Activated B cell treated with CpG ODN at 0.5 μM for 24 hours (primary cell): Measurements from ENCODE around the gene SNED1. TPM values are rescaled to one million over a fixed set of nuclear protein-coding genes. Genes with fewer than 3 reads are reported as not detected.

Source experiments
- ATAC-seq: fragments of 200-7000 bp; cut with Tn5 transposase; one replicate; pipeline ENCODE4 v1.10.0; 2021; ENCODE audit warnings: low read depth, mild to moderate bottlenecking, moderate library complexity
- CTCF ChIA-PET: fragments of 350-600 bp; sonication (Branson Sonifier 250); formaldehyde crosslinking; loops from one replicate; lab custom pipeline; 2021; ENCODE audit warnings: antibody characterized with exemption; lab: Charles Lee
- POLR2A ChIA-PET: fragments of 350-600 bp; sonication (Branson Sonifier 250); formaldehyde crosslinking; loops from one replicate; lab custom pipeline; 2021; ENCODE audit warnings: antibody characterized with exemption; lab: Charles Lee
- DNase-seq: peaks from one replicate; pipeline ENCODE4 v3.0.0; 2022
- H3K27ac Mint-ChIP-seq: one replicate; pipeline ENCODE4 v1.8.0; 2020; ENCODE audit warnings: mixed read lengths
- H3K27me3 Mint-ChIP-seq: one replicate; pipeline ENCODE4 v1.8.0; 2021; ENCODE audit warnings: mixed read lengths
- H3K36me3 Mint-ChIP-seq: one replicate; pipeline ENCODE4 v1.8.0; 2021; ENCODE audit warnings: low read depth, mixed read lengths
- H3K4me1 Mint-ChIP-seq: one replicate; pipeline ENCODE4 v1.8.0; 2021; ENCODE audit warnings: mixed read lengths
- H3K4me3 Mint-ChIP-seq: one replicate; pipeline ENCODE4 v1.8.0; 2020; ENCODE audit warnings: mild to moderate bottlenecking, mixed read lengths
- H3K9me3 Mint-ChIP-seq: one replicate; pipeline ENCODE4 v1.8.0; 2020; ENCODE audit warnings: mixed read lengths
- intact Hi-C: fragments of 100-400 bp; cut with micrococcal nuclease; formaldehyde crosslinking; loops from one replicate; pipeline ENCODE4 v1.15.1; 2024
- total RNA-seq: library from RNA; stranded (reverse); gene quantifications from 2 replicates; pipeline ENCODE4 v1.2.3, GENCODE V29; 2022
- TF ChIP-seq, protein P1 (sequence below): fragments of 200-600 bp; IDR thresholded peaks from one replicate; pipeline ENCODE4 v1.8.0; 2022; ENCODE audit warnings: antibody characterized with exemption, mild to moderate bottlenecking

The SNED1 gene
- total RNA-seq, 1 donor from 2014 or later = 59.8 TPM

DNA sequence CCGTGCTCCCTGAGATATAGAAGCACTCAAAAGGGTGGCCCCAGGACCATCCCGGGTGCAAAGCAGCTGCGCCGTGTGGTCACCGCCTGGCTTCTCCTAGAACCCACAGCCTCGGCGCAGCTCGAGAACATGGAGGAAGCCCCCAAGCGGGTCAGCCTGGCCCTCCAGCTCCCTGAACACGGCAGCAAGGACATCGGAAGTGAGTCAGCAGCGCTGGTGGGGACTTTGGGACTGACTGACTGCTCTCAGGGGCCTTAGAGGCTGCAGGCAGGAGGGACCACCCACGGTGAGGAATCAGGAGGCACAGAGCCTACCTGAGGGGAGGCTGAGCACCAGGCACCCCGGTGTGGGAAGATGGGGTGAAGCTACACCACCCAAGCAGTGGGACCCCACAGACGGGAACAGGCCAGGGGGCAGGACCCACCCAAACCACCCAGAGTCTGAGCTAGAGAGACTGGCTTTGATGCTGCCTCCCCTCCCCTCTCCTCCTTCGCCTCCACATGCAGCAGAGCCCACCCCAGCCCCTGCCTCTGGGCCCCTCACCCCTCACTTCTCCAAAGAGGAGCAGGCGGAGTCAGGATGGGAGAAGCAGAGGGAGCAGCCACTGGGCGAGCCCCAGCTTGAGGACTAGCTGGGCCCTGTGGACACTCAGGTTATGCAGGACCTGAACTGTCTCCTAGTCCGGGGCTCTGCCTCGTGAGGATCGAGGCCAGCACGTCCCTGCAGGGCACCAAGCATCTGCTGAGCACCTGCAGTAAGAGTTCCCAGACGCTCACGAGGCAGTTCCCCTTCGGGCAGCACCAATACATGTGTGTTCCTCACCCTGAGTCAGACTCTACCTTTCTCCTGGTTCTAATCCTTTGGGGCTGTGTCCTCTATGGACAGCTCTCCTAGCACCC, 75.0 kb downstream of the SNED1 start:
- POLR2A ChIA-PET = interaction anchor here (1.3 kb wide), 1 partner anchor 76 kb away, joined by 3 read pairs; the partner anchor contains the start of gene PASK
- DNase-seq = no peak
- no peak overlapping the region for H3K27ac Mint-ChIP-seq
- intact Hi-C loops = loop anchor here (10.0 kb wide), 1 partner anchor 541 kb away; no protein-coding TSS in a partner anchor
- H3K36me3 Mint-ChIP-seq = peaks cover 27% of the 10 kb centered on the region
- H3K9me3 Mint-ChIP-seq = no peaks in the 10 kb centered on the region
- H3K27me3 Mint-ChIP-seq = no peaks in the 10 kb centered on the region
- TF ChIP-seq, protein P1, sequence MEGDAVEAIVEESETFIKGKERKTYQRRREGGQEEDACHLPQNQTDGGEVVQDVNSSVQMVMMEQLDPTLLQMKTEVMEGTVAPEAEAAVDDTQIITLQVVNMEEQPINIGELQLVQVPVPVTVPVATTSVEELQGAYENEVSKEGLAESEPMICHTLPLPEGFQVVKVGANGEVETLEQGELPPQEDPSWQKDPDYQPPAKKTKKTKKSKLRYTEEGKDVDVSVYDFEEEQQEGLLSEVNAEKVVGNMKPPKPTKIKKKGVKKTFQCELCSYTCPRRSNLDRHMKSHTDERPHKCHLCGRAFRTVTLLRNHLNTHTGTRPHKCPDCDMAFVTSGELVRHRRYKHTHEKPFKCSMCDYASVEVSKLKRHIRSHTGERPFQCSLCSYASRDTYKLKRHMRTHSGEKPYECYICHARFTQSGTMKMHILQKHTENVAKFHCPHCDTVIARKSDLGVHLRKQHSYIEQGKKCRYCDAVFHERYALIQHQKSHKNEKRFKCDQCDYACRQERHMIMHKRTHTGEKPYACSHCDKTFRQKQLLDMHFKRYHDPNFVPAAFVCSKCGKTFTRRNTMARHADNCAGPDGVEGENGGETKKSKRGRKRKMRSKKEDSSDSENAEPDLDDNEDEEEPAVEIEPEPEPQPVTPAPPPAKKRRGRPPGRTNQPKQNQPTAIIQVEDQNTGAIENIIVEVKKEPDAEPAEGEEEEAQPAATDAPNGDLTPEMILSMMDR = no peak
- CTCF ChIA-PET = interaction anchor here (1.0 kb wide), 1 partner anchor 90 kb away, joined by 3 read pairs; no protein-coding TSS in a partner anchor
- peaks cover 3% of the 10 kb centered on the region for H3K4me1 Mint-ChIP-seq
- ATAC-seq = no peak
- no peak overlapping the region for H3K4me3 Mint-ChIP-seq

DNA sequence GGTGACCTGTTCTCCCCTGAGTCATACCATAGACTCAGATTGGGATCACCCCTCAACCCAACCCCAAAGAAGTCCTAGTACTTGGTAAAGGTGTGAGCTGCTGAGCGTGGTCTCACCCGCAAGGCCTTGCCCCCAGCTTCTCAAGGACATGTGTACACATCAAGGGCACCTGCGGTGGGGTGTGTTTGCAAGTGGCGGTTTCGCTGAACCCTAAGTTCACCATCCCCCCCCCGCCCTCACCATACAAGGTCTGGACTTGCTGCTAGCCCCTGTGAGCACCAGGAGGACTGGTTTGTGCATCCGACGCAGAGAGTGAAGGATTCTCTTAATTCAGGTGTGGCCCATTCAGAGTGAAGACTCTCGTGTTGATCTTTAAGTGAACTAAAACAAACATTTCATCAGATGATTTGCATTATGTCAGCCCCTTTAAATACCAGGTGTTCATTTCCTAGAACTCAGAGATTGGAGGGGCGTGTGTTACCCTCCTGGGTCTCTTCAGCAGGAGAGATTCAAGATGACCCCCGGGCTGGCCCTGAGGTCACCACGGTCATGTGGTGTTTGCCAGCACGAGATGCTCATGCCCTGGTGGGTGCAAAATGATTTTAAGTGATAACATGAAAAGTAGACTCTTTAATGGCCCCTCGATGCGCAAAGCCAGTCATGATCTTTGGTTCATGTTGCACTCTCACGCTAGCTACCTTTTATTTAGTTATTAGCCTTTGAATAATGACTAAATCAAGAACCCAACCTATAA, 75.8 kb downstream of the SNED1 start:
- peaks cover 23% of the 10 kb centered on the region for H3K36me3 Mint-ChIP-seq
- peaks cover 5% of the 10 kb centered on the region for H3K4me1 Mint-ChIP-seq
- intact Hi-C loops = loop anchor here (10.0 kb wide), 1 partner anchor 541 kb away; no protein-coding TSS in a partner anchor
- H3K27me3 Mint-ChIP-seq = no peaks in the 10 kb centered on the region
- TF ChIP-seq, protein P1 = no peak
- ChIA-PET CTCF (no interaction called here), POLR2A (interaction anchor here (0.5 to 1.3 kb wide), 2 partner anchors 75 to 88 kb away, joined by 3 read pairs; partner anchors contain the start of gene PASK)
- H3K4me3 Mint-ChIP-seq = no peak overlapping the region
- ATAC-seq = no peak
- DNase-seq = no peak
- no peaks in the 10 kb centered on the region for H3K9me3 Mint-ChIP-seq
- no peak overlapping the region for H3K27ac Mint-ChIP-seq

DNA sequence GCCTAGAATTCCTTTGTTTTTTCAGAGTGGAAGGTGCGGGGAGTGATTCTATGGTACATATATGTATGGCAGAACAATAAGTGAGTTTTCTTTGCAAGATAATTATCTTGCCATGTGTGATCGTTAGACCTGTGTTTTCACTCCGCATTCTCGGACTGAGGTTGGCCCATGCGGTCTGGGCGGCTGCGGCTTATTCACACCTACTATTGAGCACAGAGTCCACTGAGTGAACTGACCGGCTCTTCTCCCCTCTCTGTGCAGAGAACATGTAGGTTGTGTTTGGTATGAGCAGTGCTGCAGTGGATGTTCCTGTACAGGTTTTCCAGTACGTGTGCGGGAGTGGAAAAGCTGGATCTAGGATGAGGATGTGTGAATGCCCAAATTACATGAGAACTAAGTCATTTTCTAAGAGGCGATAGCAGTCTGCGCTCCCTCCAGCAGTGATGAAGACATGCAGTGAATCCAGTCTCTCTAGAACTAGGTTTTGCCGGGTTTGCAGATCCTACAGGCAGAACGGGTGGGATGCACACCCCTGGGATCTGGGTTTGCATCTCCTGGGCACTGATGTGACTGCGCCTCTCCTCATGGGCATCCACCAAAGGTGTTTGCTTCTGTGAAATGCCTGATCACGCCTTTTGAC, 76.6 kb downstream of the SNED1 start:
- ATAC-seq = no peak
- intact Hi-C loops = loop anchor here (5.0 to 10.0 kb wide), 2 partner anchors 158 to 540 kb away; no protein-coding TSS in a partner anchor
- H3K9me3 Mint-ChIP-seq = no peaks in the 10 kb centered on the region
- no peak for DNase-seq
- no peak overlapping the region for H3K27ac Mint-ChIP-seq
- TF ChIP-seq, protein P1 = no peak
- ChIA-PET CTCF (no interaction called here), POLR2A (interaction anchor here (1.3 kb wide), 1 partner anchor 74 kb away, joined by 3 read pairs; the partner anchor contains the start of gene PASK)
- H3K4me3 Mint-ChIP-seq = no peak overlapping the region
- peaks cover 5% of the 10 kb centered on the region for H3K4me1 Mint-ChIP-seq
- peaks cover 23% of the 10 kb centered on the region for H3K36me3 Mint-ChIP-seq
- H3K27me3 Mint-ChIP-seq = no peaks in the 10 kb centered on the region

- intact Hi-C loops = no loop called here
- ChIA-PET POLR2A (interaction anchor here (1.1 kb wide), 1 partner anchor 70 kb away, joined by 3 read pairs; no protein-coding TSS in a partner anchor), CTCF (interaction anchor here (0.7 kb wide), 1 partner anchor 152 kb away, joined by 3 read pairs; no protein-coding TSS in a partner anchor)
- DNase-seq (no peak), ATAC-seq (no peak)
- TF ChIP-seq, protein P1 = no peak
- peaks cover 17% of the 10 kb centered on the region for H3K36me3 Mint-ChIP-seq
- peaks cover 7% of the 10 kb centered on the region for H3K4me1 Mint-ChIP-seq
- H3K27ac Mint-ChIP-seq = no peak overlapping the region
- H3K27me3 Mint-ChIP-seq = no peaks in the 10 kb centered on the region
- H3K4me3 Mint-ChIP-seq = no peak overlapping the region
- peaks cover 8% of the 10 kb centered on the region for H3K9me3 Mint-ChIP-seq
Measured at GRCh38 chr2:241080405-241081189, 82.2 kb downstream of the SNED1 start.
